Measurements from ENCODE around the gene LIN7A.

Gene LIN7A

GRCh38 chr12:80769553-80770140, 168.1 kb downstream of the LIN7A start:
- no peak overlapping the region for H3K9ac ChIP-seq
- H3K4me3 ChIP-seq (IDR thresholded peaks at IDR 0.05; ENCODE audit: insufficient read depth, low read depth, low read length), result no peak overlapping the region
- H3K4me1 ChIP-seq (ENCODE audit: low read depth, poor library complexity, severe bottlenecking), result peaks cover 12% of the 10 kb centered on the region
- no peak overlapping the region for H3K27ac ChIP-seq
- no peak for TF ChIP-seq CTCF (conservative IDR thresholded peaks at IDR 0.05; ENCODE audit: low read depth, low read length)
- no peak overlapping the region for H3K4me2 ChIP-seq
- H2AFZ ChIP-seq (ENCODE audit: low read depth), result no peak overlapping the region
- H4K20me1 ChIP-seq (ENCODE audit: insufficient read depth), result no peaks in the 10 kb centered on the region
- H3K79me2 ChIP-seq (ENCODE audit: insufficient read depth, low read depth), result no peaks in the 10 kb centered on the region
- H3K27me3 ChIP-seq (ENCODE audit: insufficient read depth, low read depth), result no peaks in the 10 kb centered on the region
- no peaks in the 10 kb centered on the region for H3K36me3 ChIP-seq (ENCODE audit: insufficient read depth)

GRCh38 chr12:80766897-80767296, 170.8 kb downstream of the LIN7A start:
- no peak overlapping the region for H3K4me3 ChIP-seq (IDR thresholded peaks at IDR 0.05; ENCODE audit: insufficient read depth, low read depth, low read length)
- H3K79me2 ChIP-seq (ENCODE audit: insufficient read depth, low read depth), result no peaks in the 10 kb centered on the region
- H3K4me1 ChIP-seq (ENCODE audit: low read depth, poor library complexity, severe bottlenecking), result peaks cover 11% of the 10 kb centered on the region
- no peak for TF ChIP-seq CTCF (conservative IDR thresholded peaks at IDR 0.05; ENCODE audit: low read depth, low read length)
- no peaks in the 10 kb centered on the region for H3K27me3 ChIP-seq (ENCODE audit: insufficient read depth, low read depth)
- H4K20me1 ChIP-seq (ENCODE audit: insufficient read depth), result no peaks in the 10 kb centered on the region
- H3K36me3 ChIP-seq (ENCODE audit: insufficient read depth), result no peaks in the 10 kb centered on the region
- no peak overlapping the region for H2AFZ ChIP-seq (ENCODE audit: low read depth)
- H3K27ac ChIP-seq, result no peak overlapping the region
- no peak overlapping the region for H3K9ac ChIP-seq
- no peak overlapping the region for H3K4me2 ChIP-seq

- TF ChIP-seq CTCF (conservative IDR thresholded peaks at IDR 0.05; ENCODE audit: low read depth, low read length), result no peak
- Histone ChIP-seq H3K9ac (no peak overlapping the region), H3K4me3 (IDR thresholded peaks at IDR 0.05; ENCODE audit: insufficient read depth, low read depth, low read length) (no peak overlapping the region), H3K36me3 (ENCODE audit: insufficient read depth) (no peaks in the 10 kb centered on the region), H3K27me3 (ENCODE audit: insufficient read depth, low read depth) (no peaks in the 10 kb centered on the region), H3K4me2 (no peak overlapping the region), H2AFZ (ENCODE audit: low read depth) (no peak overlapping the region), H3K79me2 (ENCODE audit: insufficient read depth, low read depth) (no peaks in the 10 kb centered on the region), H3K27ac (no peak overlapping the region), H4K20me1 (ENCODE audit: insufficient read depth) (no peaks in the 10 kb centered on the region), H3K4me1 (ENCODE audit: low read depth, poor library complexity, severe bottlenecking) (peaks cover 11% of the 10 kb centered on the region)
Measured at GRCh38 chr12:80766210-80766609, 171.5 kb downstream of the LIN7A start.

GRCh38 chr12:80763874-80764273, 173.9 kb downstream of the LIN7A start:
- Histone ChIP-seq H3K27ac (no peak overlapping the region), H3K4me2 (0 out of 2 replicates have a peak overlapping the region, but pooled peaks have one; percentile 18), H3K27me3 (ENCODE audit: insufficient read depth, low read depth) (no peaks in the 10 kb centered on the region), H3K4me1 (ENCODE audit: low read depth, poor library complexity, severe bottlenecking) (peaks cover 11% of the 10 kb centered on the region), H3K36me3 (ENCODE audit: insufficient read depth) (no peaks in the 10 kb centered on the region), H3K9ac (no peak overlapping the region), H3K4me3 (IDR thresholded peaks at IDR 0.05; ENCODE audit: insufficient read depth, low read depth, low read length) (no peak overlapping the region), H3K79me2 (ENCODE audit: insufficient read depth, low read depth) (no peaks in the 10 kb centered on the region), H2AFZ (ENCODE audit: low read depth) (no peak overlapping the region), H4K20me1 (ENCODE audit: insufficient read depth) (no peaks in the 10 kb centered on the region)
- peak; percentile 96 for TF ChIP-seq CTCF (conservative IDR thresholded peaks at IDR 0.05; ENCODE audit: low read depth, low read length)
